NCI-H510A (cell line): Measurements from ENCODE around the gene AGPAT1.
"Not testable (repeated sequence)": the region's sequence is repeated elsewhere in the genome, so short reads cannot be mapped to it uniquely, and the experiment has no call there.

ENCODE experiments used
- DNase-seq: peaks from one replicate; lab custom pipeline; 2025; lab: John Stamatoyannopoulos, UW

AGPAT1 gene

DNA sequence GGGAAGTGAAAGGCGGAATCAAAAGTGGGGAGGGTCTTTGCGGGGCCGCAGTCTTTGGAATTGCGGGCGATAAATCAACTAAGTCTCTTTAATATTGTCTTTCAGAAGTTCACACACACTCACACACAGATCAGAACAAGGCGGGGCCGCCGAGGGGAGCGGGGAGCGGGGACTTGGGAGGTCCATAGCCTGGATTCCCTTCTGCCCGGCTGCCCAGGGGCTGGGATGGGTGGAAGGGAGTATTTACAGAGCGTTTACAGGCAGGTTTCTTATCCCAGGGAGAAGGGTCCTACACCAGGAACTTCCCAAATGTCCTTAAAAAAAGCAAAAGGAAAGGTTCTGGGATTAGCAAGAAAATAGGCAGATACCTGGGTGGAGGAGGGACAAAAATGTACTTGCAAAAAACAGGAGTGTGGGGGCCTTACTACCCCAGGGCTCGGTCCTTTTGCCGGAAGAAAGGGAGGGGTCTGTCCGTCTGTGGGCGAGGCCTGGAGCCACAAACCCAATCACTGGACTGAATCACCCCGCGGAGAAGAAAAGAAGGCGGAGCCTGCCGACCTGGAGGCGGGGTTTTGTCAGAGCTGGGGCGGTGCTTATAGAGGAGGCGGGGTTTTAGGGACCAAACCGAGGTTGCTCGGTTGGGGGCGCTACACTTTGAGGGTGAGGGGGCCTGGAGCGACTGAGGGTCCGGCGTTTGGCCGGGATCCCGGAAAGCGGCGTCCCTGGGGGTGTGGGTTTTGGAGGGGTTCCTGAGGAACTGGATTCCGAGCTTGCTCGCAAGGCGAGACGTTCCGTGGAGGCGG, 27.4 kb downstream of the AGPAT1 start:
- DNase-seq = no peak

DNA sequence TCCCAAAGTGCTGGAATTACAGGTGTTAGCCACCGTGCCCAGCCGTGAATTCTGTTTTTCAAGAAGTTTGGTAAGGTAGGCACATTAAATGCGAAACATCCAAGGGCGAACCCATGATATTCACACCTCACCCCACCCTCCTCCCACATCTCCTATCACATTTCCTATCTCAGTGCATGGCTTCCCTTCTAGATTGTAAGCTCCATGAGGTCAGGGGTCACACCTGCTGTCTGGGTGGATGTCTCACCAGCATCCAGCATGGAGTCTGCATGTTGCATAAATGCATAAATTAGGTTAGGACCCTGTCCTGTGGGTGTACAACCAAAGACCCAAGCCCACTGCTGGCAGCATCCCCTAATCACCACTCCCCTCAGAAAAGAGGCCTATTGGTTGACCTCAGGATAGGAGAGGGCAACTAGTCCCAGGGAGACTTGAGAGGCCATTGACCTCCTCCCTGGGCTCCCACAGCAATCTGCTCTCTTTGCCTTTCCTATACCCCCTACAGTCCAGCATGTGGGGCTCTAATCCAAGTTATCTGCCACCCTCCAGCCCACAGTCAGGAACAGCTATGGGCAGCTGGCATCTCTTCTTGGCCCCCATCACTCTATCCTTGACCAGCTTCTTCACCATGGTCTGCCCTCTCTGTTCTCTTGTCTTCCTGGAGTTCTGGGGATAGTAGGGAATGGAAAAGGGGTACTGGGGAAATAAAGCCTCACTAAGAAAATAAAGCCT, 28.3 kb downstream of the AGPAT1 start:
- DNase-seq = no peak

DNA sequence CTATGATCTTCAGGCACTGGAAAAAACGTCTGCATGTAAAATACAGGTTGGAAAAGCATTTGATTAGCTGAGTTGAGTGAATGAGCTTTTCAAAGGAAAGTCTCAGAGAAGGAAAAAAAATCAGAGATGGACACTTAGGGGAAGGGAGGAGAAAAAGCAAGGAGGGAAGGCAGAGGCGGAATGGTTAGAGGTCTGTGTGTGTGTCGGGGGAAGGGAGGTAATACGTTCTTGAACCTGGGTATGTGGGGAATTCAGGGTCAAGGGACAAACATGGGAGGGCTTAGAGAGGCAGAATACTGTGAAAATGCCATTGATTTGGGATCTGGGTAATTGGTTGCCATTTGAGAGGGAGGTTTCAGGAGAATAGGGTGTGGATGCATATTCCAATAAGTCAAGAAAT, 29.2 kb downstream of the AGPAT1 start:
- no peak for DNase-seq

DNA sequence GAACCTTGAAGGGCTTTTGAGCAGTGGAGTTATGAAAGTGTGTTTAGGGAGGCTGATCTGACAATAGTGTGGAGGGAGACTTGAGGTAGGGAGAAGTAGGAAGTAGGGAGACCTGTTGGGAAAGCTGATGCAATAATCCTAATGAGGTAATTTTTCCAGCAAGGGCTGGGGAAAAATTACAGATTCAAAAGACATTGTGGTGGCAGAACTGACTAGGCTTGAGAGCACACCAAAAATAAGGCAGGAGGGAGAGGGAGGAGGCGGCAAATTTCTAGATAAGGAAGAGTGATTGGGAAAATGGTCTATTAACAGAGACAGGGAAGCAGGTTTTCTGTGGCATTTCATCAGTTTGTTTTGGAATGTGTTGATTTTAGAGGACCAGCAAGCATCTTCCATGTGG, 29.6 kb downstream of the AGPAT1 start:
- no peak for DNase-seq

DNA sequence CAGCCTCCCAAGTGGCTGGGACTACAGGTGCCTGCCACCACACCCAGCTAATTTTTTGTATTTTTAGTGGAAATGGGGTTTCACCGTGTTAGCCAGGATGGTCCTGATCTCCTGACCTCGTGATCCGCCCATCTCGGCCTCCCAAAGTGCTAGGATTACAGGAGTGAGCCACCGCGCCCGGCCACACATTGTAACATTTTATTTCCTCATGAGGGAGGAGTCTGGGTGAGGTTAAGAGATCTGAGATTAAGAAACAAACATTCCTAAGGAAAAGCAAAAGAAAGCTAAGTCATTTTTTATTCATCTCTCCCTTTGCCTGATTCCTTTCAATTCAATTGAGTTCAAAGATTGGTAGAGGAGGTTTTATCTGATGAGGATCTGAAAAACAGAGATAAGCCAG, 31.6 kb downstream of the AGPAT1 start:
- not testable (repeated sequence) for DNase-seq

DNA sequence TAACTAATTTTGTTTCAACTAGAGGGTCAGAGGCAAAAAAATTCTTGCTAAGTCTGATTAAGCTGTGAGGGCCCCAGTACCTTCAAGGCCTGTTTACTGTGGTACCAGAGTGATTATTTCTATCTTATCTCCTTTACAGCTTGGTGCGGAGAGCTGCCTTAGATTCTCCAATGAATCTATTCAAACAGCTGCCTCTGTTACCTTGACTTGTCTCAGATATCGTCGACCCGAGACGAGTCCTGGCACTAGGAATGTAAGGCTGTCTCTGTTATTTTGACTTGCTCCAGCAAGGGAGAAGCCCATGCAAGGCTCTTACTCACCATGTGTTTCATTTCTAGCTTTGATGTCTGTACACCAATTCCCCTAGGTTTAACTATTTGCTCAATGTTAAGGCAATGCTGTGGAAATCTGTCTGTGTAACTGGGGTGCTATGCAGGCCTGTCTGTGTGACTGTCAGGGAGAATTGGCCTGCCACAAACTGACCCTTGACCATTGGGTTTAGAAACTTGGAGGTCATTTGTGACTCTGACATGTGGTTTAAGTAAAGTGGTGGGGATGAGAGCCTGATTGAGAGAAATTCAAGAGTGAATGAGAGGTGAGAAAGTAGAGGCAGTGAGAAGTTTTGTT, 35.4 kb downstream of the AGPAT1 start:
- no peak for DNase-seq

DNA sequence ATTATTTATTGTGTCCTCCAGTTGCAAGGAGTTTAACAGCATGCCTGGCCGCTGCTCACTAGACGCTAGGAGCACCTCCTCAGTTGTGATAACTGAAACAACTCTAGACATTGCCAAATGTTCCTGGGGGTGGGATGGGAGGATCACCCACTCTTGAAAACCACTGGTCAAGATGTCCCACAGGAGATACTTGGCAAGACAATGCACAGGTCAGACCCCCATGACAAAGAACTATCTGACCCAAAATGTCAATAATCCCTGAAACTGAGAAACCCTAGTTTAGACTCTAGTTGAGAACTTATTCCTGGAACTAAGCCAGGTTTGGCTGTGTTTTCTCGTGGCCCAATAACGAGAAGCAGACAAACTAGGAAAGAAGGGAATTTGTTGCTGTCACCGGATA, 36.3 kb downstream of the AGPAT1 start:
- DNase-seq = no peak

DNA sequence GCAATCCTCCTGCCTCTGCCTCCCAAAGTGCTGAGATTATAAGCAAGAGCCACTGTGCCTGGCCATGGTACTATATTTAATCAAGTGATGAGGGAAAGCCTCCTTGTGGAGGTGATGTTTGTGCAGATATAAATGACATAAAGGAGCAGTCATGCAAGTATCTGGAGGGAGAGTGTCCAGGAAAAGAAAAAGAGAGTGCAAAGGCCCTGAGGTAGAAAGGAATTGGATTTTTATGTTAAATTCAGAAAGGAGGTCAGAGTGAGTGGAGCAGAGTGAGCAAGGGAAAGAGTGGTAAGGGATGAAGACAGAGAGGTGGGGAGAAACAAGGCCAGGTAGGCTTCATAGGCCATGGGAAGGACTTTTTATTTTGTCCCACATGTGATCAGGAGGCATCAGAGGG, 38.4 kb downstream of the AGPAT1 start:
- no peak for DNase-seq

DNA sequence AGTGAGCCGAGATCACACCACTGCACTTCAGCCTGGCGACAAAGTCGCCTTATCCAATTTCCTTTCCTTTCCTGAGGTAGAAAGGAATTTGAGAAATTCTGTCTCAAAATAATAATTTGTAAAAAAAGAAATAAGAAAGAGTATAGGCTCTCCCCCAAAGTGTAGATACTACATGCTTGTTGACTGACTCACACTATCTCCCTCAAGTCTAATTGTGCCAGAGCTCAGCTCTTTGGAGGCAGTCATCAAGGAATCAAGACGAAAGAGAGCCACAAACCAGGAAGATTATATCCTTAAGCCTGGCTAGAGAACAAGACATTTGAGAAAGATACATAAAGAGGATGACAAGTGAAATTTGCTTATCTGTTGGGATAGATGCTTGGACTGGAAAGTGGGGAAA, 42.1 kb downstream of the AGPAT1 start:
- no peak for DNase-seq

DNA sequence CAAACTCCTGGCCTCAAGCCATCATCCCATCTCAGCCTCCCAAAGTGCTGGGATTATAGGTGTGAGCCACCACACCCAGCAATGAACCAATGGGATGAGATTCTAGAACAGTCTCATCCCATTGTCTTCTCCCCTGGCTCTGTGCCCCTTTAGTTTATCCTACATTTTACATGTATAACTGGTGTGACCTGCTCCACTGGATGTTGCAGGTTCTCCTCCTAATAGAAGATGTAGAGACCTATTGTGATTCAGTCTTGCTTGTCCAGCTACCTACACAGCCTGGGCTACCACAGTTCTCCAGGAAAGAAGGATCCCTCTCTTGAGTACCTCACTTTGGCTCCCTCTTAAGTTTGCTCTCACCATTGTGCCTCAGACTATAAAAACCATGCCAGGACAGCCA, 43.8 kb downstream of the AGPAT1 start:
- no peak for DNase-seq

DNA sequence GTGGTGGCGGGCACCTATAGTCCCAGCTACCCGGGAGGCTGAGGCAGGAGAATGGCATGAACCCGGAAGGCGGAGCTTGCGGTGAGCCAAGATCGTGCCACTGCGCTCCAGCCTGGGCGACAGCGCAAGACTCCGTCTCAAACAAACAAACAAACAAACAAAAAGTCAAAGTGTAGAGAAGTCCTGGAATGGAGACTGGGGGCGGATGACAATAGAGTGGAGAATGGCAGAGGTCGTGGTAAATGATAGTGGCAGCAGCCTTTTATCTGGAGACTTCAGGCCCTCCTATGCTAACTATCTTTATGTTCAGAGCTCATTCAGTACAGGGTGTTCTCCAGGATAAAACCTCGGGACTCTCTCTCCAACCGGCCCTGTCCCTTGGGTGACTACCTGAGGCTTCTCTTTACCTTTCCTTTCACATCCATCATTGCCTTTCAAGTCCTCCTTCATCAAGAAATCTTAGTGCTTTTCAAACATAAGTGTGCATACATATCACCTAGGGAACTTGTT, 44.4 kb downstream of the AGPAT1 start:
- no peak for DNase-seq

DNA sequence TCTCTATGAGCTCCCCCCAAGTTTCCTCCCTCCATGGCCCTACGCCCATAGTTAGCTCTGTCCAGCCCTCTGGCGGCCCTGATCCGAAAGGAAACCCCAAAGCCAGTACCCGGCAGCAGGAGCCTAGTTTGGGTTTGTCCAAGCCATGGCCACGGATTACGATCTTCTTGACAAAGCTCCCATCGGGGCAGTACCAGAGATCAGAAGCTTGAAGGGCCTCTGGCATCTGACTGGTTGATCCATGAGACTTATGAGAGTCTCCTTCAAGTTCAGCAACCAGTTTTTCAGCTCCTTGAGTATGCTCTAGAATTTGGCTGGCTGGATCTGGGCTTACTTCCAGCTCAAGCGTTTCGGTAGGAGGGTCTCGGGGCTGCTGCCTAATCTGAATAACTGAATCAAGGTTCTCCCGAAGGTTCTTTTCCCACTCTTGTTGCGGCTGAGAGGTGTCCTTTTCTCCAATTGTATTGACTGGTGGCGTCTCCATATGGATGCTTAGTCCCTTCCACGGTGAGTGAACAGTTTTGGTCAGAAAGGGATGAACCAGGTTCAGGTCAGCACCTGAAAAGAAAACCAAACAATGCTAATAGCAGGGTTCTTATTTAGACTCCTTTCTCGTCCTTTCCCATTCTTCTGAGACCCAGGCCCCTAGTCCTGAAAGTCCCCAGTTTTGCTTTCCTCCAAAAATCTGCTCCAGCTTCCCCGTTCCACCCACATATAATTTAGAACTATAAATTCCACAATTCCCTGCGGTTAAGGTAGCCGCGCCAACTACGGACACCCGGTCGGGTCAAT, 46.4 kb downstream of the AGPAT1 start:
- no peak for DNase-seq

DNA sequence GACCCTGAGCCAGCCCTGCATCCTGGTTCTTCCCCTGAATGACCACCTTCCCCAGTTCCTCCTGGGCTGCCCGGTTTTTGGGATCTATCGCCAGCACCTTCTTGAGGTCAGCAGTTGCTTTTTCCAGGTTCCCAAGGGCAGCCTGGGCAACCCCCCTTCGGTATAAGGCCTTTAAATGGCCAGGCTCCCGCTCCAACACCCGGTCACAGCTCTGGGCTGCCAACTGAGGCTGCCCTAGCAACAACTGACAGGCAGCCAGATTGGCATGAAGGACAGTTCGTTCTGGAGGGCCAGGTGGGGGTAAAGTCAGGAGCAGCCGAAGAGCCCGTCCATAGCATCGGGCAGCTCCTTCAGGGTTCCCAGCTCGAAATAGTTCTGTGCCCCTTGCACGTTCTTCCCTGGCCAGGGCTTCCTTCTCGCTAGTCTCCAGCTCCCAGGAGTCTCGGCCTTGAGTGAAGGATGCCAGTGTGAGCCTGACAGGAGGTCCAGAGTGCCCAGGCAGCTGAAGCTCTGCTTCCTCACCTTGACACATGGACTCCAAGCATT, 47.1 kb downstream of the AGPAT1 start:
- DNase-seq = no peak

DNA sequence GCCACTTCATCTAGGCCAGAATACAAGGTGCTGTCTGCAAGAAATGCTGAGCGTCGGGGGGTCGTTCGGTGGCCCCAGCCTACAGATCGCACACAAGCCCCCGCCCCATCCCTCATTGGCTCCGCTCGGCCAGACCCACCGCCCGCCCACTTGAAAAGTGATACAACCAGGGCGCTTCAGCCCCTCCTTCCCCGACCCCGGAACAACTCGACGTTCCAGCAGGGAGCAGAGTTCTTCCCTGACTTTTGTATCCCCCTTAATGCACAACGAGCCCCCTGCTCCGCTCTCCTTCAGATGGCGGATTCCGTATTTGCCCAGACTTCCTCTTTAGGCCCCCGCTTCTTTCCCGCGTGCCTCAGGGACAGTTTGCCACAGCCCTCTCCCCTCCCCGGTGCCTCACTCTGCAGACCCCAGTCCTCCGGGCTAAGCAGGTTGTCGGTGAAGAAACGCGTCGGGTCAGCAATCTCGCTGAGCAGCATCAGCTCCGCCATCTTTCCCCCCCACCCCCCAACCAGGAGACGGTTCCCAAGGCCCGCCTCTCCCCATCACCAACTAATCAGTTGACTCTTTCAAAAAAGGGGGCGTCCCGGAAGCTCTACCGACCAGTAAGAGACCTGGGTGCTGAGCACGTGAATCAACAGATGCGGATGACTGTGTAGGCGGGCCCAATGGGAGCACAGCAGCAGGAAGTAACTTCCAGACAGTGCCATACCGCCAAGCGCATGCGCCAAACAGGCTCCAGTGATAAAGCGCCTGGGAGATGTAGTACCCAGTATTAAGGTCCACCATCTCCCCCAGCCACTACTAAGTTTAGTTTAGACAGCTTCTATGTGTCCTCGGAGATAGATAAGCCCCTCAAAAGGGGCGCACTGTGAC, 47.9 kb downstream of the AGPAT1 start, which contains the start of gene ATF6B:
ATF6B (minus strand) TSS at position 530 of the 876 bp plus-strand sequence; CDS start at position 491, 39 bp downstream.
- DNase-seq = peak; percentile 99

DNA sequence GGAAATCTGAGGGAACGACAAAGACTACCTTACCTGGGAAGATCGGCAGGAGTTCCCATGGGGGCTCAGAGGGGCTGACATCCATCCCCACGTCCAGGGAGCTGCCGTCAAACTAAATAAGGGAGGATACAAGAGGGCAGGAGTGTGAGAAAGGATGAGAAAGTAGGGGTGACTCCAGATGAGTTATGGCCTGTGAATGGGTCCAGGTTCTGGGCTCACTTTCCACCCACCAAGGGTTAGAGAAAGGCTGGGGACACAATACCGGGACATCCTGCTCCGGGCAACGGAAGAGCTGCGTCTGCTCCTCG, 48.5 kb downstream of the AGPAT1 start:
- DNase-seq = no peak

DNA sequence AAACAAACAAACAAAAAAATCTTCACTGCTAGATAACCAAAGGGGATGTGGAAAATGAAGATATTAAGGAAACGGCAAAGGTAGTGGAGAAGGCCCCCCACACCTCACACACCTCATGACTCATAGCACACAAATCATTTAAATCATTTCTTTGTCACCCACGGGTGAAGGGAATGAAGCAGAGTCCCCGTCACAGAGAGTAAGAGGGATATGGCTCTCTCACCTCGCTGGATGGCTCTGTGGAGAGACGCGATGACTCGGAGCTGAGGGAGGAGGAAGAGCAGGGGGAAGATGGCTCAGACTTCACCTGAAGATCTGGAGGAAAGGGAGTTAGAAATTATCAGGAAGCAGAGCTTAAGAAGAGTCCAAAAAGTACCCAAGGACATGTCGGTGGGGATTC, 49.0 kb downstream of the AGPAT1 start:
- DNase-seq = no peak

DNA sequence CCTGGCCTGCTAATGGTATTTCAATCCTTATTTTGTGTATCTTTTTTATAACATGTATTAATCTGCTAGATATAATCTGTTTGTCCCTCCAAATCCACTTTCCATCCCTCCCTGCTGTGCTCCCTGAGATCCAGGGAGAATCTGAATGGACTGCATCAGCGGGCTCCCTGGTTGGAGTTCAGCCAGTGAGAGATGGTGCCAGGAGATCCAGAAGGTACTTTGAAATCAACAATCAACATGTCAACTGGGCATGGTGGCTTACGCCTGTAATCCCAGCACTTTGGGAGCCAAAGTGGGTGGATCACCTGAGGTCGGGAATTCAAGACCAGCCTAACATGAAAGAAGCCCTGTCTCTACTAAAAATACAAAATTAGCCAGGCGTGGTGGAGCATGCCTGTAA, 52.2 kb downstream of the AGPAT1 start:
- no peak for DNase-seq

DNA sequence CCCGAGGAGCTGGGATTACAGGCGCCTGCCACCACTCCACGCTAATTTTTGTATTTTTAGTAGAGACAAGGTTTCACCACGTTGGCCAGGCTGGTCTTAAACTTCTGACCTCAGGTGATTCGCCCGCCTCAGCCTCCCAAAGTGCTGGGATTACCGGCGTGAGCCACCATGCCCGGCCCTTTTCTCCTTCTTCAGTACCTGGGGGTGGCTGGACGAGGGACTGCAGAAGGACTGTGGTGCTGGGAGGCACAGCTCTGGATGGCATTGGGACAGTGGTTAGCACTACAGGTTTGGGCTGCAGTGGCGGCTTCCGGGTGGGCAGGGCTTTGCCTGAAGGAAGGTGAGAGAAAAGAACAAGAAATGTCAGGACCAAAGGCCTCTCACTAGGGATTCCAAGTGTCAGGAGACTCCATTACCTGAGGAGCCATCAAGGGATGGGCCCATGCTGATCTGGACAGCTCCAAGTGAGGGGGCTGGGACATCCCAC, 55.3 kb downstream of the AGPAT1 start:
- DNase-seq = no peak

DNA sequence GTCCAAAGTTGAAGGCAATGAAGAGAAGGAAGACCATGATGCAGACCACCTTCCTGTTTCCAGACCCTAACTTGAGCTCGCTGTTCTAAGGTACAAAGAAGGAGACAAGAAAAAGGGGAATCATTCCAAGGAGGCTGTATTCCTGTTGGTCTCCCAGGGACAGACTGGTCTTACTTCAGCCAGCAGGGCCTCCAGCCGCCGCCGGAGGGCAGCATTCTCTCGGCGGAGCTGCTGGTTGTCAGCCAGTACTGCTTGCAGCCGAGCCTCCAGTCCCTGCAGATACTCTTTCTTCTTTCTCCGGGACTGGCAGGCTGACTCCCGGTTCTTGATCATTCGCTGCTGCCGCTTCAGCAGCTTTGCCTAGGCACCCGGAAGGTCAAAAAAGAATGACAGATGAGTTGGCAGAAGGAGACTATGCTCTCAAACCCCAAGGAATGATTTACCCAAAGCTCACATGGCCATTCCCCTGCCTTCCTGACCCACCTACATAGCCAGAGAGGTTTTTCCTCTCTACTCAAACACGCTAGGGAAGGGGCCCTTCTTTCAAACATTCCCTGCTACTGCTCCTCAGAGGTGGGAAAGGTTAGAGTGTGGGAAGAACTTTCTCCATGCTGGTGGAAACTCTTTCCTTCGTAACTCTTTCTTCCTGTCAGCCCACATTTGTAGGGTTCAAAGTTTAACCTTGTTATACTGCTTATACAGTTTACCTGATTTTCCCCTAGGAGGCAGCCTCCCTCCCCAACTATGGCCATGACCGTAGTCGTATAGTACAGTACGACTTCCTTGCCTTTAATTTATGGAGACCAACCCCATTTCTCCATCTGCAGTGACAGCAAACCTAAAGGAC, 56.9 kb downstream of the AGPAT1 start:
- DNase-seq = peak; percentile 10
